Neuronal stem cell (in vitro differentiated cells): ENCODE data around the gene CCL24.

Experiments
- DNase-seq: peaks from one replicate; pipeline ENCODE4 v3.0.0-alpha.2; 2013; ENCODE audit warnings: low spot score
- H2AFZ ChIP-seq: one replicate; pipeline ENCODE4 v1.6.1; 2013; ENCODE audit warnings: mild to moderate bottlenecking, low read length, inconsistent platforms
- H2AK5ac ChIP-seq: 2 replicates; pipeline ENCODE4 v1.6.1; 2013; ENCODE audit warnings: low read depth, mild to moderate bottlenecking, inconsistent platforms, low read length, moderate library complexity, mixed read lengths
- H2BK120ac ChIP-seq: 2 replicates; pipeline ENCODE4 v1.6.1; 2013; ENCODE audit warnings: low read depth, mild to moderate bottlenecking, inconsistent platforms, low read length, moderate library complexity, mixed read lengths
- H2BK12ac ChIP-seq: one replicate; pipeline ENCODE4 v1.6.1; 2013; ENCODE audit warnings: low read length, inconsistent platforms
- H2BK15ac ChIP-seq: 2 replicates; pipeline ENCODE4 v1.6.1; 2013; ENCODE audit warnings: mild to moderate bottlenecking, low read length, inconsistent platforms, mixed read lengths
- H2BK5ac ChIP-seq: one replicate; pipeline ENCODE4 v1.6.1; 2013; ENCODE audit warnings: inconsistent platforms, mild to moderate bottlenecking, low read length, moderate library complexity
- H3K14ac ChIP-seq: one replicate; pipeline ENCODE4 v1.6.1; 2013; ENCODE audit warnings: low read length, inconsistent platforms
- H3K18ac ChIP-seq: 2 replicates; pipeline ENCODE4 v1.6.1; 2013; ENCODE audit warnings: low read length, inconsistent platforms
- H3K23ac ChIP-seq: 2 replicates; pipeline ENCODE4 v1.6.1; 2013; ENCODE audit warnings: low read depth, mild to moderate bottlenecking, mixed read lengths, low read length, inconsistent platforms; ENCODE audit not compliant: poor library complexity
- H3K27ac ChIP-seq: replicated peaks from 3 replicates; pipeline ENCODE4 v1.5.1; 2013; ENCODE audit warnings: low read length, inconsistent platforms
- H3K27me3 ChIP-seq, 3 experiments: 2 replicates each; pipeline ENCODE4 v1.6.1; 2013; ENCODE audit warnings: low read length in 3 of 3, mild to moderate bottlenecking in 2 of 3, inconsistent platforms in 1 of 3, low read depth in 1 of 3, mixed read lengths in 1 of 3, moderate library complexity in 1 of 3; ENCODE audit not compliant: control insufficient read depth in 3 of 3, insufficient read depth in 3 of 3
- H3K36me3 ChIP-seq, 2 donors: replicated peaks in 1 of 2; 2 replicates each; pipeline ENCODE4 v1.6.1; 2013; ENCODE audit warnings: low read length in 2 of 2; ENCODE audit not compliant: control insufficient read depth in 2 of 2, insufficient read depth in 2 of 2
- H3K4ac ChIP-seq: 2 replicates; pipeline ENCODE4 v1.6.1; 2013; ENCODE audit warnings: inconsistent platforms, mild to moderate bottlenecking, low read length, moderate library complexity
- H3K4me1 ChIP-seq, 2 donors: 1 replicate in 1 of 2; 2 replicates in 1 of 2; pipeline ENCODE4 v1.6.1; 2013; ENCODE audit warnings: low read length in 2 of 2, low read depth in 1 of 2; ENCODE audit not compliant: control insufficient read depth in 2 of 2, insufficient read depth in 1 of 2
- H3K4me2 ChIP-seq: one replicate; pipeline ENCODE4 v1.6.1; 2013; ENCODE audit warnings: mild to moderate bottlenecking, low read length, inconsistent platforms; ENCODE audit not compliant: insufficient read depth, poor library complexity, severe bottlenecking
- H3K4me3 ChIP-seq, 2 donors: 2 replicates each; pipeline ENCODE4 v1.5.1; 2013; ENCODE audit warnings: low read length in 2 of 2, mild to moderate bottlenecking in 2 of 2, inconsistent platforms in 1 of 2, moderate library complexity in 1 of 2
- H3K79me1 ChIP-seq: one replicate; pipeline ENCODE4 v1.6.1; 2013; ENCODE audit warnings: low read depth, mild to moderate bottlenecking, inconsistent platforms, low read length, moderate library complexity
- H3K9ac ChIP-seq: one replicate; pipeline ENCODE4 v1.6.1; 2013; ENCODE audit warnings: mild to moderate bottlenecking, low read depth, low read length, inconsistent platforms; ENCODE audit not compliant: poor library complexity
- H3K9me3 ChIP-seq, 2 donors: replicated peaks in 1 of 2; 2 replicates each; pipeline versions ENCODE3 to v1.6.1; 2013; ENCODE audit warnings: low read length in 2 of 2, mild to moderate bottlenecking in 2 of 2, inconsistent platforms in 1 of 2, low read depth in 1 of 2, mixed read lengths in 1 of 2, moderate library complexity in 1 of 2; ENCODE audit not compliant: control insufficient read depth in 2 of 2, insufficient read depth in 1 of 2
- H4K8ac ChIP-seq: one replicate; pipeline ENCODE4 v1.6.1; 2013; ENCODE audit warnings: low read depth, mild to moderate bottlenecking, inconsistent platforms, low read length, moderate library complexity
- H4K91ac ChIP-seq: one replicate; pipeline ENCODE4 v1.6.1; 2013; ENCODE audit warnings: low read length, low read depth, mild to moderate bottlenecking, inconsistent platforms; ENCODE audit not compliant: poor library complexity
- WGBS, 2 donors: extraction: QIAGEN DNeasy Blood & Tissue Kit; methylation state at CpG; one replicate each; pipeline ENCODE4 v1.1.7; 2013; ENCODE audit warnings: missing lambda C conversion rate in 2 of 2, mixed read lengths in 1 of 2; ENCODE audit not compliant: insufficient read length in 2 of 2, insufficient replicate concordance in 1 of 2; ENCODE audit errors: extremely low coverage in 2 of 2; 5-methylcytosine and 5-hydroxymethylcytosine counted together

CCL24 gene

DNA sequence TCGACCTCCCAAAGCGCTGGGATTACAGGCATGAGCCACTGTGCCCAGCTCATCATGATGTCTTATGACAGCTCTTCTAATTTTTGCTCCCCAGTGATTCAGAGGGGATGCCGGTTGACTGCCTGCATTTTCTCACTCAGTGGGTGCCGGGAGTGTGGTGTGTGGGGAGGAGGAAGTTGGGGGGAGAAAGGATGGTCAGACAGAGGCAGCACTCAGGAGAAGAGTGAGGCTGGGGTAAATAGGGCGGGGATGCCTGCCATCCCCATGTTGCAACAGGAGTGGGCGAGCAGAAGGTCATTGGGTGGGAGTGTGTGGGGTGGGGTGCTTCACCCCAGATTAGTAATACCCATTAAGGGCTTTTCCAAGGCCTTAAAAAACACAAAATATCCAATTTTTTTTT lies 3.5 kb upstream of the CCL24 start:
- Histone ChIP-seq H2AFZ (no peak overlapping the region), H3K4ac (no peak overlapping the region), H4K8ac (no peak overlapping the region), H3K27me3 (no peaks in the 10 kb centered on the region), H3K4me3 (no peak overlapping the region), H2BK15ac (no peak overlapping the region), H3K27ac (no peak overlapping the region), H3K23ac (no peak overlapping the region), H3K14ac (no peak overlapping the region), H3K18ac (no peak overlapping the region), H2BK120ac (no peak overlapping the region), H3K79me1 (no peaks in the 10 kb centered on the region), H3K36me3 (no peaks in the 10 kb centered on the region), H4K91ac (peak overlapping the region; percentile 87), H3K9ac (no peak overlapping the region), H2BK5ac (no peak overlapping the region), H3K4me1 (peaks cover 0 to 2% of the 10 kb centered on the region in 2 donors), H3K9me3 (peaks cover 0 to 1% of the 10 kb centered on the region in 2 donors), H2AK5ac (no peak overlapping the region), H2BK12ac (no peak overlapping the region), H3K4me2 (no peak overlapping the region)
- DNase-seq: no peak
- WGBS, 2 donors: no CpG with 5 or more reads among the region's 6 CpGs

DNA sequence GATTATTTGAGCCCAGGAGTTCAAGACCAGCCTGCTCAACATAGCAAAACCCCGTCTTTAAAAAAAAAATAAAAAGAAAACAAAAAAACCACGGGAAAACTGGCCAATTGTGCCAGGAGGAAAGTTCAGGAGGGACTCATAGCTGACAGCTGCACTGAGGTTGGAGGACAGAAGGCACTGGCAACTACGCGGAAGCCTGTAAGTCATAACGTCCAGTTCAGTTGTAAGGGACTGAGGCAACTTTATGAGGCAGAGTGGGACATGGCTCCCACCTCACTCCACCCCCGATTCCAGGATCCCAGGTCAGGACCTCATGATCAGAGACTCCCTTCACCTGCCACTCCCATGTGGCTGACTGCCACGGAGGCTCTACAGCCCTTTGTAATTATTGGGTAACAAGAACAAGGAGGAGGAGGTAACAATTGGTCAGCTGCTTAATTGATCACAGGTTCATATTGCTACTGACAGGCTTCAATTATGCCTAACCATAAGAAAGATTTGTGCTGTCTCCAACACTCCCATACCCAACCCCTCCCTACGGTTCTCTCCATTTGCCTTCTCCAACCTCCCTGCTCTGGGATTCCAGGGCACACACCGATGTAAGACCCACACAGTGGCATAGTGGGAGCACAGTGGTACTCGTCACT lies 1.9 kb upstream of the CCL24 start:
- H3K4ac ChIP-seq: no peak overlapping the region
- H2BK120ac ChIP-seq: no peak overlapping the region
- no peak overlapping the region for H3K9ac ChIP-seq
- no peak overlapping the region for H3K4me3 ChIP-seq
- peaks cover 0 to 1% of the 10 kb centered on the region in 2 donors for H3K9me3 ChIP-seq
- no peak overlapping the region for H3K4me2 ChIP-seq
- H3K14ac ChIP-seq: no peak overlapping the region
- H3K27ac ChIP-seq: no peak overlapping the region
- peak overlapping the region; percentile 17 for H2AK5ac ChIP-seq
- no peak overlapping the region for H4K91ac ChIP-seq
- no peak overlapping the region for H2BK12ac ChIP-seq
- DNase-seq: no peak
- H2AFZ ChIP-seq: no peak overlapping the region
- no CpG with 5 or more reads among the region's 10 CpGs for whole genome bisulfite sequencing, 2 donors
- peaks cover 0 to 2% of the 10 kb centered on the region in 2 donors for H3K4me1 ChIP-seq
- no peak overlapping the region for H4K8ac ChIP-seq
- no peak overlapping the region for H3K18ac ChIP-seq
- H2BK5ac ChIP-seq: no peak overlapping the region
- no peaks in the 10 kb centered on the region for H3K36me3 ChIP-seq
- no peak overlapping the region for H3K23ac ChIP-seq
- H3K79me1 ChIP-seq: no peaks in the 10 kb centered on the region
- no peaks in the 10 kb centered on the region for H3K27me3 ChIP-seq
- H2BK15ac ChIP-seq: no peak overlapping the region

DNA sequence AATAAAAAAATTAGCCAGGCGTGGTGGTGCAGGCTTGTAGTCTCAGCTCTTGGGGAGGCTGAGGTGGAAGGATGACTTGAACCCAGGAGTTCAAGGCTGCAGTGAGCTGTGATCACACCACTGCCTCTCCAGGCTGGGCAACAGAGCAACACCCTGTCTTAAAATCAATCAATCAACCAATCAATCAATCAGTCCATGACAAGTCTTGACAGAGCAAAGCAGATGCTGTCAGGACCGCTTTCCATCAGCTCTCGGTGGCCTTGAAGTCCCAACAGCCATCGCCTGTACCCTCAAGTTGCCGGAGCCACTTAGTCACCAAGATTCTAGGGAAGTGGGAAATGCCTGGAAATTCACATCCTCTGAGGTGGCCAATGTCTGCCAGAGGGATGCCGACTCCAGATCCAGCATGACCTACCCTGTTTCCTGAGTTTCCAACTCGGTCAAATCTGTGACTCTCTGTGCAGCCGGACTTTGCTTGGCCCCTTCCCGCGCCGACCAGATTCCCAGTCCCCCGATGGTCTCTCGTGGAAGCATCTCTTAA lies 871 bp upstream of the CCL24 start:
- no peak for DNase-seq
- H3K18ac ChIP-seq: no peak overlapping the region
- H3K27me3 ChIP-seq: no peaks in the 10 kb centered on the region
- no peak overlapping the region for H2BK12ac ChIP-seq
- H2BK5ac ChIP-seq: no peak overlapping the region
- no peak overlapping the region for H3K27ac ChIP-seq
- H2AK5ac ChIP-seq: no peak overlapping the region
- H2BK15ac ChIP-seq: no peak overlapping the region
- no peak overlapping the region for H2BK120ac ChIP-seq
- H3K23ac ChIP-seq: no peak overlapping the region
- no peak overlapping the region for H2AFZ ChIP-seq
- H3K4ac ChIP-seq: no peak overlapping the region
- H3K4me3 ChIP-seq: no peak overlapping the region
- no peak overlapping the region for H4K8ac ChIP-seq
- no peak overlapping the region for H4K91ac ChIP-seq
- WGBS, 2 donors: no CpG with 5 or more reads among the region's 13 CpGs
- H3K14ac ChIP-seq: no peak overlapping the region
- H3K9ac ChIP-seq: no peak overlapping the region
- H3K36me3 ChIP-seq: no peaks in the 10 kb centered on the region
- peaks cover 0 to 2% of the 10 kb centered on the region in 2 donors for H3K4me1 ChIP-seq
- H3K4me2 ChIP-seq: no peak overlapping the region
- peaks cover 0 to 1% of the 10 kb centered on the region in 2 donors for H3K9me3 ChIP-seq
- H3K79me1 ChIP-seq: no peaks in the 10 kb centered on the region

DNA sequence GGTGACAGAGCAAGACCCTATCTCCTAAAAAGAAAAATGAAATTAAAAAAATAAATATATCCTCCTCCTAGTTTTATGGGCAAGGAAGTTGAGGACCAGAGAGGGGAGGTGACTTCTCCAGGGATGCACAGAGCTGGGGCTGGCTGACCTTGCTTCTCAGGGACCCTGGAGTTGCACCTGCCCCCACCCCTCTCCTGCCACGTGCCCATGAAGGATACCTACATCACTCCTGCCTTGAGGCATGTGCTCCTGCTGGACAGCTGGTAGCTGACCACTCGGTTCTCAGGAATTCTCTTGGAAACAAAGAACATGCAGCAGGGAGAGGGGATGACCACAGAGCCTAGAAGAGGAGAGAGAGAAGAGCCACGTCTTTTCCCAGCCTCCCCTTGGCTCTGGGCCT lies 522 bp downstream of the CCL24 start:
- peaks cover 0 to 2% of the 10 kb centered on the region in 2 donors for H3K4me1 ChIP-seq
- peaks cover 0 to 1% of the 10 kb centered on the region in 2 donors for H3K9me3 ChIP-seq
- DNase-seq: no peak
- no peak overlapping the region for H4K91ac ChIP-seq
- no peak overlapping the region for H2BK120ac ChIP-seq
- H2BK5ac ChIP-seq: no peak overlapping the region
- H3K14ac ChIP-seq: no peak overlapping the region
- no CpG with 5 or more reads among the region's 3 CpGs for WGBS, 2 donors
- peak overlapping the region; percentile 14 for H2BK15ac ChIP-seq
- no peak overlapping the region for H3K4ac ChIP-seq
- no peak overlapping the region for H3K27ac ChIP-seq
- no peaks in the 10 kb centered on the region for H3K36me3 ChIP-seq
- H3K23ac ChIP-seq: no peak overlapping the region
- peak overlapping the region; percentile 53 for H2AK5ac ChIP-seq
- H2AFZ ChIP-seq: no peak overlapping the region
- peak overlapping the region; percentile 35 for H3K18ac ChIP-seq
- no peak overlapping the region for H3K4me2 ChIP-seq
- no peak overlapping the region for H2BK12ac ChIP-seq
- no peak overlapping the region for H4K8ac ChIP-seq
- no peaks in the 10 kb centered on the region for H3K79me1 ChIP-seq
- no peak overlapping the region for H3K4me3 ChIP-seq
- no peak overlapping the region for H3K9ac ChIP-seq
- H3K27me3 ChIP-seq: no peaks in the 10 kb centered on the region
